Loucy (cell line): Measurements from ENCODE around the gene ARCN1.

Experiments used
- H2AFZ ChIP-seq: fragments of 200-600 bp; sonication (generic); 2 replicates; pipeline ENCODE4 v1.6.0; 2016; ENCODE audit warnings: antibody characterized with exemption, mild to moderate bottlenecking, low read length, moderate library complexity
- H3F3A ChIP-seq: fragments of 200-600 bp; 2 replicates; pipeline ENCODE4 v1.6.0; 2016; ENCODE audit warnings: antibody characterized with exemption, low read depth, mild to moderate bottlenecking
- H3K27me3 ChIP-seq: fragments of 200-600 bp; sonication (generic); 2 replicates; pipeline ENCODE4 v1.6.1; 2014; ENCODE audit warnings: low read length, mild to moderate bottlenecking; ENCODE audit not compliant: insufficient read depth, poor library complexity, severe bottlenecking
- H3K36me3 ChIP-seq: fragments of 200-600 bp; sonication (generic); 2 replicates; pipeline ENCODE4 v1.6.1; 2016; ENCODE audit warnings: low read length; ENCODE audit not compliant: insufficient read depth
- H3K4me1 ChIP-seq: fragments of 200-600 bp; sonication (generic); 2 replicates; pipeline ENCODE4 v1.5.1; 2014; ENCODE audit warnings: low read length, mild to moderate bottlenecking; ENCODE audit not compliant: insufficient read depth, poor library complexity, severe bottlenecking
- H3K4me2 ChIP-seq: fragments of 200-600 bp; sonication (generic); 2 replicates; pipeline ENCODE4 v1.6.0; 2014; ENCODE audit warnings: antibody characterized with exemption, low read length, low read depth, mild to moderate bottlenecking; ENCODE audit not compliant: poor library complexity, severe bottlenecking
- H3K4me3 ChIP-seq: fragments of 200-600 bp; sonication (generic); 2 replicates; pipeline ENCODE4 v1.5.1; 2014; ENCODE audit warnings: low read length, mild to moderate bottlenecking, mixed read lengths; ENCODE audit not compliant: poor library complexity, severe bottlenecking
- H3K79me2 ChIP-seq: fragments of 200-600 bp; sonication (generic); 2 replicates; pipeline ENCODE4 v1.6.1; 2014; ENCODE audit warnings: low read length; ENCODE audit not compliant: insufficient read depth
- H3K9ac ChIP-seq: fragments of 200-600 bp; sonication (generic); 2 replicates; pipeline ENCODE4 v1.6.0; 2014; ENCODE audit warnings: mild to moderate bottlenecking, low read depth, low read length, moderate library complexity; ENCODE audit not compliant: poor library complexity, severe bottlenecking
- H3K9me2 ChIP-seq: fragments of 200-600 bp; sonication (generic); replicated peaks from 2 replicates; pipeline ENCODE4 v1.6.1; 2016; ENCODE audit warnings: low read depth, low read length, mixed read lengths
- H3K9me3 ChIP-seq: fragments of 200-600 bp; sonication (generic); 2 replicates; pipeline ENCODE4 v1.6.1; 2014; ENCODE audit warnings: mild to moderate bottlenecking, antibody characterized with exemption, low read length, low read depth; ENCODE audit not compliant: insufficient read depth
- H4K20me1 ChIP-seq: fragments of 200-600 bp; sonication (generic); 2 replicates; pipeline ENCODE4 v1.6.0; 2014; ENCODE audit warnings: antibody characterized with exemption, low read length, mild to moderate bottlenecking; ENCODE audit not compliant: insufficient read depth, poor library complexity, severe bottlenecking
- EZH2phosphoT487 ChIP-seq: fragments of 200-600 bp; IDR thresholded peaks from 2 replicates; pipeline ENCODE4 v1.6.1; 2018; ENCODE audit warnings: antibody characterized with exemption, mild to moderate bottlenecking, moderate library complexity, borderline replicate concordance
- TF ChIP-seq, protein P1 (sequence below): fragments of 200-600 bp; sonication (generic); conservative IDR thresholded peaks from 2 replicates; pipeline ENCODE4 v1.5.1; 2014; ENCODE audit warnings: mild to moderate bottlenecking, antibody characterized with exemption, low read length

ARCN1 gene

DNA sequence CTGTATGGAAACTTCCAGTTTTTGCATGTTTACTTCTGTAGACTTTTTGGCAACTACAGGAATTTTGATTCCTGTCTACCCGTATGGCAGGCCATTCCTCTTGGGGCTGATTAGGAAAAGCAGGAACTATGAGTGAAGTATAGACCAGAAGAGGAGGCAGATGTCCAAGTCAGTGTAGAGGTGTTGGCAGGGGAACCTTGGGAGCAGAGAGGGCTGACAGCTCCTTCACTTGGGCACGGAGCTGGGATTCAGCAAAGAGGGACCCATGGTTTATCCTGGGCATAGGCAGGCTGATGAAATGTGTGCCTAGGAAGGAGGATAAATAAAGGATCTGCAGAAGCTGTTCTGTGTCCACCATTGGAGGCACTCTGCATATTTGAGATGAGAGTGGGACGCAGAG lies 74.2 kb downstream of the ARCN1 start:
- Histone ChIP-seq H3F3A (no peaks in the 10 kb centered on the region), H3K4me1 (no peaks in the 10 kb centered on the region), H3K4me3 (no peak overlapping the region), H3K27me3 (no peaks in the 10 kb centered on the region), H2AFZ (no peak overlapping the region), H3K79me2 (no peaks in the 10 kb centered on the region), H3K9ac (no peak overlapping the region), H3K9me2 (no peaks in the 10 kb centered on the region), H3K36me3 (no peaks in the 10 kb centered on the region), H3K9me3 (no peaks in the 10 kb centered on the region), H3K4me2 (no peak overlapping the region), H4K20me1 (no peaks in the 10 kb centered on the region)
- TF ChIP-seq EZH2phosphoT487 = no peak
- TF ChIP-seq, protein P1, sequence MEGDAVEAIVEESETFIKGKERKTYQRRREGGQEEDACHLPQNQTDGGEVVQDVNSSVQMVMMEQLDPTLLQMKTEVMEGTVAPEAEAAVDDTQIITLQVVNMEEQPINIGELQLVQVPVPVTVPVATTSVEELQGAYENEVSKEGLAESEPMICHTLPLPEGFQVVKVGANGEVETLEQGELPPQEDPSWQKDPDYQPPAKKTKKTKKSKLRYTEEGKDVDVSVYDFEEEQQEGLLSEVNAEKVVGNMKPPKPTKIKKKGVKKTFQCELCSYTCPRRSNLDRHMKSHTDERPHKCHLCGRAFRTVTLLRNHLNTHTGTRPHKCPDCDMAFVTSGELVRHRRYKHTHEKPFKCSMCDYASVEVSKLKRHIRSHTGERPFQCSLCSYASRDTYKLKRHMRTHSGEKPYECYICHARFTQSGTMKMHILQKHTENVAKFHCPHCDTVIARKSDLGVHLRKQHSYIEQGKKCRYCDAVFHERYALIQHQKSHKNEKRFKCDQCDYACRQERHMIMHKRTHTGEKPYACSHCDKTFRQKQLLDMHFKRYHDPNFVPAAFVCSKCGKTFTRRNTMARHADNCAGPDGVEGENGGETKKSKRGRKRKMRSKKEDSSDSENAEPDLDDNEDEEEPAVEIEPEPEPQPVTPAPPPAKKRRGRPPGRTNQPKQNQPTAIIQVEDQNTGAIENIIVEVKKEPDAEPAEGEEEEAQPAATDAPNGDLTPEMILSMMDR = no peak

DNA sequence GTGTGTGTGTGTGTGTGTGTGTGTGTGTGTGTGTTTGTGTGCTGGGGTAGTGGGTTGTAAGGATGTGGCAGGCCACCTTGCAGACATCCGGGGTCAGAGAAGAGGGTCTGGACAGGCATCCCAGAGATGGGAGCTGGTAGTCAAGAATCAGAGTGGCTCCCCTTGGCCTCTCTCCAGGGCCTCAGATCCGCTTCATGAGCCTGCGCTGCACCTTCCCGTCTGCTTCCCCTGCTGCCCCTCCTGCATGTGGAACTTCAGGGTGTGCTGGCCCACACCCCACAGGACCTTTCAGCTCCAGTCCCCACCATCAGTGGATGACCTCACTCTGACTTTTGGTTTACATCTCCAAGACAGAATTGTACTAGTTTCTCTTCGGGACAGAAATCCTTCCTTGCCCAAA lies 76.1 kb downstream of the ARCN1 start:
- Histone ChIP-seq H3K27me3 (no peaks in the 10 kb centered on the region), H3F3A (no peaks in the 10 kb centered on the region), H3K36me3 (no peaks in the 10 kb centered on the region), H3K4me3 (no peak overlapping the region), H4K20me1 (no peaks in the 10 kb centered on the region), H3K4me2 (no peak overlapping the region), H3K9me3 (no peaks in the 10 kb centered on the region), H3K9me2 (no peaks in the 10 kb centered on the region), H2AFZ (no peak overlapping the region), H3K79me2 (no peaks in the 10 kb centered on the region), H3K4me1 (peaks cover 16% of the 10 kb centered on the region), H3K9ac (no peak overlapping the region)
- TF ChIP-seq EZH2phosphoT487 = no peak
- TF ChIP-seq, protein P1 = no peak

GRCh38 chr11:118649941-118650340 lies 77.7 kb downstream of the ARCN1 start:
- Histone ChIP-seq H3K9ac (no peak overlapping the region), H3K4me2 (no peak overlapping the region), H3K9me3 (no peaks in the 10 kb centered on the region), H3K36me3 (no peaks in the 10 kb centered on the region), H3K4me1 (peaks cover 21% of the 10 kb centered on the region), H4K20me1 (no peaks in the 10 kb centered on the region), H3K4me3 (no peak overlapping the region), H3F3A (no peaks in the 10 kb centered on the region), H2AFZ (no peak overlapping the region), H3K27me3 (no peaks in the 10 kb centered on the region), H3K79me2 (no peaks in the 10 kb centered on the region), H3K9me2 (no peaks in the 10 kb centered on the region)
- TF ChIP-seq, protein P1 = no peak
- TF ChIP-seq EZH2phosphoT487 = no peak
